ENCODE results near the gene PLBD2.

PLBD2 gene

DNA sequence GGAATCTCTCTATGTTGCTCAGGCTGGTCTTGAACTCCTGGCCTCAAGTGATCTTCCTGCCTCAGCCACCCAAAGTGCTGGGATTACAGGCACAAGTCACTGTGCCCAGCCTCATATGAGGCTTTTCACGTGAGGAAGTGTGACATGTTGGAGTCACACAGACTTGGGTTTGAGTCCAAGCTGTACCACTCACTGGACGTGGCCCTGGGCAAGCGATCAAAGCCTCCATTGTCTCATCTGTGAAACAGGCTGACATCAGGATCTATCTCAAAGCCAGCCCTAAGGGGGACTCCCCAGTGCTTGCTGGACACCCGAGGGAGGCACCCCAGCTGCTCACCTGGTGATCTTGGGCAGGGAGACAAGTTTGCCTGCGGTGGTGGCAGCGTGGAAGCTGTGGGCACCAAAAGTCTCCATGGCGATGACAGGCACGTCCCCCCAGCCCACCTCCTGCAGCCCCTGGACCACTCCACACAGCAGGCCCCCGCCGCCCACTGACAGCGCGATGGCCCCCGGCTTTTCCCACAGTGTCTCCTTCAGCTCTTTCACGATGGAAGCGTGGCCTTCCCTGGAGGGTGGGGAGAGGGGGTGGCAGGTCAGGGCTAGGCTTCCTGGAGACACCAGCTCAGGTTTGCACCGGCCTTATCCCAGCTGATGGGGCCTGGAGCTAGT is 38.6 kb downstream of the PLBD2 start:
- DNase-seq, result no peak

DNA sequence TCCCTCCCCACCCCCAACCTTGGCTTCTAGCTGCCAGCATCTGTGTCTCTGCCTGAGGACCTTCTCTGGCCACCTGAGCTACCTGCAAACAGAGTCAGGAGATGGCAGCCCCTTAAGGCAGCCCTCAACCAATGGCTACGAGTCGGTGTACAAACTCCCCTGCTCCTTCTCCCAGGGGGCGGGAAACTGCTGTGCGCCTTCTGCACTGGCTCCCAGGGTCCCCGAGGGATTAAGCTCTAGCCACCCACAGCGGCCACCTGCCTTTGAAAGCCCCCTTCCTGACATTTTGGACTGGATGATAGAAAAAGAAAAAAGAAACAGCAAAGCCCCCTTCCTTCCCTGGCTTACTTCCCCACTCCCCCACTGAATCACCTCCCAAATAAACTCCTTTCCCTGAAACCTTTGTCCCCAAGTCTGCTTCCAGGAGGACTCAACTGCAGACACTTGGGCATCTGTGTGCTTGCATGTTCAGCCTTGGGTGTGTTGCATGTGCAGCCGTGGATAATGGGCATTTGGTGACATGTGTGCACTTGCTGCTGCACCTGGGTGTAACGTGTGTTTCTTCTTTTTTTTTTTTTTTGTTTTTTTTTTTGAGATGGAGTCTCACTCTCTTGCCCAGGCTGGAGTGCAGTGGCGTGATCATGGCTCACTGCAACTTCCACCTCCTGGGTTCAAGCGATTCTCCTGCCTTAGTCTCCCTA is 39.3 kb downstream of the PLBD2 start:
- no peak for DNase-seq

DNA sequence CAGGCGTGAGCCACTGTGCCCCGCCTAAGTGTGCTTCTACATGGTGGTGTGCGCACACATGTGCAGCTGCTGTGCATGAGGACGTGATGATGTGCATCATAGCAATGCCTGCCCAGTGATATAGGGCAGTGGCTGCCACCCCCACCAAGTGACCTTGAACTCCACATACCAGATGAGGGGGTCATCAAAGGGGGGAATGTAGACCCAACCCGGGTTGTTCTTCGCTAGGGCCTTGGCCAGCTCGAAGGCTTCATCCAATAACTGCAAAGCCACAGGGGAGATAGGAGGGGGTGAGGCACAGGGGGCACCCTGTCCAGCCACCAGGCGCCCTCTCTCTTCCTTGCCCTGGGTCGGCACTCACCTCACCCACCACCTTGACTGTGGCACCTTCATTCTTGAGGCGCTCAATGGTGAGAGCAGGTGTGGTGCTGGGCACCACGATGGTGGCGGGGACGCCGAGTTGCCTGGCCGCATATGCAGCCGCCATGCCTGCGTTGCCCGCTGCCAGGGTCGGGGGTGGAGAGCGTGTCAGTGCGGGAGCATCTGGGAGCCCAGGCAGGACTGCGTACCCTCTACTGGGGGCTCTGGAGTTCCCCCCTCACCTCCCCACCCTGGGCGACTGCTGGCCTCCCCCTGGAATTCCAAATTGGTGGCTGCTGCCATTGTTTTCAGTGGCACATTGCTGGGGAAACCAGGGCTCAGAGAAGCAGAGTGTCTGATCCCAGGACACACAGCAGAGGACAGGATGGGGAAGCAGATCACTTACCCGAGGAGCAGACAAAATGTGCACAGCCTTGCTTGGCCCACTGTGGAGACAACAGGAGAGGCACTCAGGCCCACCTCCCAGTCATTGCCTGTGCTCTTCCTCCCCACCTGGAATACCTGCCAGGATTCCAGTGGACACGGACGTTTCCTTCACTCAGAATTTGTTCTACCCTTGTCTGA is 40.2 kb downstream of the PLBD2 start:
- no peak for DNase-seq

DNA sequence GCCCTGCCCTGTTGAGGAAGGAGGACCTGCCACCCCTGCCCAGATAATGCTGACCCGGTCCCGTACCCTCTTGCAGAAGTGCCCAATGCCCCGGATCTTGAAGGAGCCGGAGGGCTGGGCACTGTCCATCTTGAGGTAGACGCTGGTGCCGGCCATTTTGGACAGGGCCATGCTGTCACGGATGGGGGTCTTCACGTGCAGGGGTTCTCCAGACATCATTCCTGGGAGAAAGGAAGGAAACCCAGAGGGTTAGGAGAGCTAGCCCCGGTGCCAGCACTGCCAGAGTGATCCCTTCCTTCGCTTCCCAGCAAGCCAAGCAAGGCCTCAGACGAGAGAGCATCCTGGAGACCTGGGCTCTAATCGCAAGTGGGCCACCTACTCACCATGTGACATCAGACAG is 41.1 kb downstream of the PLBD2 start:
- DNase-seq, result no peak

DNA sequence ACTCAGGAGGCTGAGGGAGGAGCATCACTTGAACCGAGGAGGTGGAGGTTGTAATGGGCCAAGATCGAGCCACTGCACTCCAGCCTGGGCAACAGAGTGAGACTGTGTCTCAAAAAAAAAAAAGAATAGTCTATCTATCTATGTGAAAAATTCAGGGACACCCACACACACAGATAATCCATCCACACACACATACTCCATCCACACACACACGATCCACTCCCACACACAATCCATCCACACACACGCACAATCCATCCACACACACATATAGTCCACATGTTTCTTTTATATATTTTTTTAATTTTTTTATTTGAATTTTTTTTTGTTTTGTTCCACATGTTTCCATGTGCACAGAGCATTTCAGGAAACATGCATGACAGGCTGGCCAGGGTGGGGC is 42.0 kb downstream of the PLBD2 start:
- DNase-seq, result no peak

DNA sequence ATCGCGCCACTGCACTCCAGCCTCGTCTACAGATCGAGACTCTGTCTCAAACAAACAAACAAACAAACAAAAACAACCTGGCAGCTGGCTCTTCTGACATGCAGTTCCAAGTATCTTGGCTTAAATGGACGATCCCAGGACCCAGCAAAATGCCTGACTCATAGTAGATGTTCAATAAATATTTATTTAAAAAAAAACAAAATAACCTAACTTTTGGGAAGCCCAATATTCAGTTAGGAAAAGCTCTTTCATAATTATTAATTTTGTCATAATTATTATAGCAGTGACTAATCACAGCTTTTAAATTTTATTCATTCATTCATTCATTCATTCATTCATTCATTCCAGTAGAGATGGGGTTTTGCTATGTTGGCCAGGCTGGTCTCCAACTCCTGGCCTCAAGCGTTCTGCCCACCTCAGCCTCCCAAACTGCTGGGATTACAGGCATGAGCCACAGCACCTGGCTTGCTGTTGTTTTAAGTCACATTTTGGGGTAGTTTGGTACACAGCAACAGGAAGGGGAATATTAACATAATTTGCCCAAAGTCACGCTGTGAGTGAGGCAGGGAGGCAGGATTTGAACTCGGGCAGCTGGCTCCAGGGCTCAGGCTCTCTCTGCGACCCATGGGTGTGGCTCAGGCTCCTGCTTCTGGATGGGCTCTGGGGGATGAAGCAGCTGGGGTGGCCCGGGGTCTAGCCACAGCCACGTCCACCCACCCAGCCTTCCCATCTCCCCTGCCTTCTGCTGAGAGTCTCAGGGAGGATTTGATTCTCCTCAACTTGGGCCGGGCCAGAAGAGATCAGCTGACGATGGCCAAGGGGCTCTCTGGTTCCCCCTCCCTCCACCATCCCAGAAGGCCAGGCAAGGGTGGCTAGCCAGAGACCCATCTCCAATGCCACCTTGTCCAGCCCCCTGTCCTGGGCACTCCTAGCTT is 42.9 kb downstream of the PLBD2 start:
- DNase-seq, result no peak

DNA sequence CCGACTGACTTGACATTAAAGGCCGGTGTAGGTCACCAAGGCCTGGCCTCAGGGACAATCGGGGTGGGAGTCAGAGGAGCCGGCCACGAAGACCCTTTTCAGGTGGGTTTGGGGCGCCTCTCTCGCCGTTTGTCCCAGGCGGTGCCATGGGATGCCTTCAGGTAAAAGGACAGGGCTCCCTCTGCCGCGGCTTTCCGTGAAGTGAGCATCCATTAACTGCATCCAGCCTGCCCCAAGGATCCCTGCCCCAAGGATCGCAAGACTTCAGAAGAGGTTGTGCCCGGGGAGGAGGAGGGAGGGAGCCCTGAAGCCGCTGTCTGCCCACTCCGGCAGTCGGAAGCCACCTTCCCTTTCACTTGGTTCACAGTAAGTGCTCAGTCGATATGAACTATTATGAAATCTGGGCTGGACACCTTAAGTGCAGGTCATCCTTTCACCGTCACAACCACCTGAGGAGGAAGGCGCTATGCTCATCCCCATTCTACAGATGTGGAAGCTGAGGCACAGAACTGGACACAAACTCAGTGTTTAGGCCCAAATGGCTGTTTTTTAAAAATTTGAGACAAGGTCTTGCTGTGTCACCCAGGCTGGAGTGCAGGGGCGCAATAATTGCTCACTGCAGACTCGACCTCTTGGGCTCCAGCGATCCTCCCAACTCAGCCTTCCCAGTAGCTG is 44.3 kb downstream of the PLBD2 start:
- no peak for DNase-seq

DNA sequence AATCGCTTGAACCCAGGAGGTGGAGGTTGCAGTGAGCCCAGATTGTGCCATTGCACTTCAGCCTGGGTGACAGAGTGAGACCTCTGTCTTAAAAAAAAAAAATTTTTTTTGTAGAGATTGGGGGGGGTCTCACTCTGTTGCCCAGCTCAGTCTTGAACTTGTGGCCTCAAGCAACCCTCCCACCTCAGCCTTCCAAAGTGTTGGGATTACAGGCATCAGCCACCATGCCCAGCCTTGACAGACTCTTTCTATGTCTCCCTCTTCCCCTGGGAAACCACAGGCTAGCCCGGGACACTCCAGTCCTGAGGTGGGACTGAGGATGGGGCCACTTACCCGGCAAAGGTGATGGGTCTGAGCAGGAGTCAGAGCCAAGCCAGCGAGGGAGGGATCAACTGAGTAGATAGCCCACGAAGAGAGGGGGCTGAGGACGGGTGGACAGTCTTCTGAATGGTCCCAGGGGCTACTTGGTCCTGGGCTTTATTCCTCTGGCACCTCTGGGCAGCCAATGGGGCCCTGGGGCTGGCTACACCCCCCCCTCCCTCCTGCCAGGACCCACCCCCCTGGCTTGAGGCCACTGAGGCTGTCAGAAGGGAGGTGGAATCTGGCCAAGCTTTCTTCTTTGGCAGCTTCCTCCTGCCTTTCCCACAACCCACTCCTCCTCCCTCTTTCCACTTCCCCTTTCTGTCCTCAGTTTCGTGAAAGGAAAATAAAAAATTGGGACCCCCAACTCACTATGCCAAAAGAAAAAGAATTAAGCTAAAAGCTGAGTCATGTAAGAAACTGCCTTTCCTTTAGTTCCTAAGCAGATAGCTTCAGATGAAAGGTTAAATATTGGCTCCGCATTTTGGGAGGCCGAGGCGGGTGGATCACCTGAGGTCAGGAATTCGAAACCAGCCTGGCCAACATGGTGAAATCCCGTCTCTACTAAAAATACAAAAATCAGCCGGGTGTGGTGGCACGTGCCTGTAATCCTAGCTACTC is 45.3 kb downstream of the PLBD2 start, which contains the start of gene SDS:
TSS of gene SDS (minus strand) at position 453 of the 981 bp plus-strand sequence. CDS start 4,179 bp downstream, outside the sequence.
- DNase-seq, result no peak

DNA sequence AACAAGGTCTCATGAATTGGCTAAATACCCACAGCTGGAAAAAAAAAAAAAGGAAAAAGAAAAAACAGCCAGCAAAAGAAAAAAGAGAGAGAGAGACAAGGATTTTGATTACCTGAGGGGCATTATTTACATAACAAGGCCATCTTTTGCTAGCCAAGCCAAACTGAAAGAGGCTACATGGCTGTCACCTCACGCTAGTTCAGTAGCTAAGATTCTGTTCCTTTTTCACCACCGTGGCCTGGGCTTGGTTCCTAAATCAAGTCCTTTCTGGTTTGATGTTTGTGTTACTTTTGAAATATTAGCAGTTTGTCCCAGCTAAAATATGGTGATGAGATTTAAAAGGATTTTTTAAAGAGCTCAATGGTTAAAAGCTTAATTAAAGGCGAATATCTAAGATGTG is 47.3 kb downstream of the PLBD2 start:
- no peak for DNase-seq

DNA sequence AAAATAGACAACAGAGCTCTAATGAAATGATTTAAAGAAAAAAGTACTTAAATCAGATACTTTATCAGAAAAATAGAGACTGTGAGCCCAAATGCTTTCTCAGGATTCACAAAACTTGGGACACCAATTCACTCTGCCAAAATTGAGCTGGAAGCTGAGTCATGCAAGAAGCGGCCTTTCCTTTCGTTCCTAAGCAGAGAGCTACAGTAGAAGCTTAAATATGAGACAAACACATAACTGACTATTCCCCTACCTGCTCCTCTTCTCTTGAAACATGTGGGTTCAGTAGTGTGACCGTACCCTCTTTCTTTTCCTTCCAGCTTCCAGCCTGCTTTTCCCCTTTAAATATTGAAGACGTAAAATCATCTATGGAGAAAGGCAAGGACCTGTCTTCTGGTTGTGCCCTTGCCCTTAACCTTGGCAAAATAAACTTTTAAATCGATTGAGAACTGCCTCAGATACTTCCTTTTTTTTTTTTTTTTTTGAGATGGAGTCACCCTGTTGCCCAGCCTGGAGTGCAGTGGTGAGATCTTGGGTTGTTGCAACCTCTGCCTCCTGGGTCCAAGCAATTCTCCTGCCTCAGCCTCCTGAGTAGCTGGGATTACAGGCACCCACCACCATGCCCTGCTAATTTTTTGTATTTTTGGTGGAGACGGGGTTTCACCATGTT is 49.7 kb downstream of the PLBD2 start:
- DNase-seq, result no peak

DNA sequence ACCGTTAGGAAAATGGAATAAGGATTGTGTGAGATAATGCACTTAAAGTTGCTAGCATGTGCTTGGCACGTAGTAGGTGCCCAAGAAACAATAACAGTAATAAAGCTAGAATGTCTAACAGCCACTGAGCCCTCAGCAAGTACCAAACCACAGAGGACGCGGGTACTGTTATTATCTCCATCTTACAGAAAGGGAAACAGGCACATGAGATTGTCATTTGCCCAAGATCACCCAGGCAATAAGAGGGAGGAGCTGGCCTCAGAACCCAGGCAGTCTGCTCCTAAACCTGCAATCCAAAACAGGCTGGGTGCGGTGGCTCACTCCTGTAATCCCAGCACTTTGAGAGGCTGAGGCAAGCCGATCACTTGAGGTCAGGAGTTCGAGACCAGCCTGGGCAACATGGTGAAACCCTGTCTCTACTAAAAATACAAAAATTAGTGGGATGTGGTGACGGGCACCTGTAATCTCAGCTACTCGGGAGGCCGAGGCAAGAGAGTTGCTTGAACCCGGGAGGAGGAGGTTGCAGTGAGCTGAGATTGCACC is 50.4 kb downstream of the PLBD2 start:
- no peak for DNase-seq

DNA sequence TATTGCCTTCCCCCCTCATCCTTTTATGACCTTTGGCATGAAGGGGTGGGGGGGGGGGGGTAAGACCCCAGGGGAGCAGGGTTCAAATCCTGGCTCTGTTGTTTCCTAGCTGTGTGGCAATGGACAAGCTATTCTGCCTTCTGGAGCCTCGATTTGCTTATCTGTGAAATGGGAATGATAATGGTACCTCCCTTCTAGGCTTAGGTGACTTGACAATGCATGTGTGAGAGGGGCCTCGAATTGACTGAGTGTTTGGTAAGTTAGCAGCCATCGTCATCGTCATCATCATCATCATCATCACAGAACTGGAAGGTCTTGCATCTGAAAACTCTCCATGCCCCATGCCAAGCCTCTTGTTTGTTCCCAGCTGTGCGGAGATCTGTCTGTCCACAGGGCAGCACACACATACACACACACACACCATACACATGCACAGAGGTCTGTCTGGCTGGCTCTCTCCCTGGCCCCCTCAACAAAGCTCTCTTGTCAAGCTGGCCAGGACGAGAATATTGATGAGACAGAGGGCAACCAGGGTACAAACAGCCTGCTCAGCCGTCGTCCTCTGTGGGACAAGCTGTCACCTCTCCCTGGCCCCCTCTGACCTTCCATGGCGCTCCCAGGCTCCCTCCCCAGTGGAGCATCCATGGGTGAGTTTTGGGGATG is 51.2 kb downstream of the PLBD2 start:
- DNase-seq, result no peak

DNA sequence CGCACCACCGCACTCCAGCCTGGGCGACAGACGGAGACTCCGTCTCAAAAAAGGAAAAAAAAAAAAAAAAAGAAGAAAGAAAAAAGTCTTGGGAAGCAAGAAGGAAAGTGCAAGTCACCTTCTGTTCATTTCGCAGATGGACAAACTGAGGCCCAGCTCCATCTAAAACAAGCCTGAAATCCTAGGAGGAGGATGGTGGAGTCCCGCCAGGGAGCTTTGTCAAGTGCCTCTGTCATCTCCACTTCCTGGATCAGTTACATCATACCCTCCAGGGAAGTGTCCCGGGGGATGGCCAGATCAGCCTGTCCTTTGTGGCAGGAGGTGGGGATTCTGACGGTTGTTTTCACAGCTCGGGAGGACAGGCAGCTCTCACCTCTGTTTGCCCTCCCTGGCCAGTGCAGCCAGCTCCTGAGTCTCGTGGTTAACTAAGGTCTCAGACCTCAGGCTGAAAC is 55.1 kb downstream of the PLBD2 start:
- no peak for DNase-seq

DNA sequence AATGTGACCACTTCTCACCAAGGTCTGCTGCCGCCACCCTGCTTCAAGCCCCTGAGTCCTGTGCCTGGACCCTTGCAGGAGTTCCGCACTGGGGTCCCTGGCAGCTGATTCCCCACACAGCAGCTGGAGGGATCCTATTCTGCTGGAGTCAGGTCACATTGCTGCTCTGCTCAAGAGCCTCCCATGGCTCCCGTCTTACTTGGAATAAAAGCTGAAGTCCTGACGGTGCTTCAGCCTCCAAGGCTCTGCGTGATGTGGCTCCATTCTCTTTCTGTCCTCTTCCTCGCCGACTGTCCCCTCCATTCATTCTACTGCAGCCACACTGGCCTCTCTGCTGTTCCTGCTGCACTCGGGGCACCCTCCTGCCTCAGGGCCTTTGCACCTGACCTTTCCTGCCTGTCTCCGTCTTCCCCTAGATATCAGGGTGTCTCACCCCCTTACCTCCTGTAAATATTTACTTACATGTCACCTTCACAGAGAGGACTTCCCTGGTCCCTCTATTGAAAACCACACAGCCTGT is 56.2 kb downstream of the PLBD2 start:
- DNase-seq, result no peak

DNA sequence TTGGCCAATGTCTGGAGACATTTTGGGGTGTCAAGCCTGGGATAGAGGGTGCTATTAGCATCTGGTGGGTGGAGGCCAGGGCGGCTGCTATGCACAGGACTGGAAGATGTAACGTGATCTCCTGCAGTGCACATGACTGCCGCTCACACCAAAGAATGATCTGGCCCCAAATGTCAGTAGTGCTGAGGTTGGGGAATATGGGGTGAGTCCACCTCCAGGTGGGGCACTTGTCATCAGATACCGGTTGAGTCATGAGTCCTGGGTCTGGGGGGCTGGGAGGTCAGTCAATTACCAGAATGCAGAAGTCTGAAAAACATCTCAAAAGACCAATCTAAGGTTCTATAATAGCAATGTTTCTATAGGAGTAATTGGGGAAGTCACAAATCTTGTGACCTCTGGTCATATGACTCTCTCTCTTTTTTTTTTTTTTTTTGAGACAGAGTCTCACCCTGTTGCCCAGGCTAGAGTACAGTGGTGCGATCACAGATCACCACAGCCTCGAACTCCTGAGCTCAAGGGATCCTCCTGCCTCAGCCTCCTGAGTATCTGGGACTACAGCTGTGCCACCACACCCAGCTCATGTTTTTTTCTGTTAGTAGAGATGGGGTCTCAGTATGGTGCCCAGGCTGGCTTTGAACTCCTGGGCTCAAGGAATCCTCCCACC is 57.8 kb downstream of the PLBD2 start:
- no peak for DNase-seq

DNA sequence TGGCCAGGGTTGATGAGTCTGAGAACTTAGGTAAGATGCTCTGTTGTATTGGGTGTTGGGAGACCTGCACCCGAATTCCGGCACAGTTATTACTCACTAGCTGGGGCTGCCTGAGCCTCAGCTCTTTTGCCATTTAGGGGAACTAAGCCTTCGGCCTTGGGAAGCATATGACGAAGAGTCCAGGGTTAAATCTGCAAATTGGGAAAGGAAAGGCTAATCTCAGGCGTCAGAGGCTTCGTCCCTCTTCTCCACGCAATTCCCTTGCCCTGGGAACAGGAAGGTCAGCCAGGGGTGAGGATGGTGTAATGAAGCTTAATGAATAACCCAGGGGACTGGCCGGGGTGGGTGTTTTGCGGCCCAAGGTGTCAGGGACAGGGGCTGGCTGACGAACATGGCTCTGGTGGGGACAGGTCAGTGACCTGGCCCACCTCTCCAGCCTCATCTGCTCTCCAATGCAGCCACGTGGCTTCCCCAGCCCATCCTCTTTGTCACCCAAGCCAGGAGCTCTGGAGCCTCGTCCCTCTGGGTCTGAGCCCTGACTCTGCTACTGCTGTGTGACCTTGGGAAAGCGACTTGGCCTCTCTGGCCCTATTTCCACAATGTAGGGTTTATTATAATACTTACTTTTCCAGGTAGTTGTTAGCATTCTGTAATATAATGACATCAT is 60.0 kb downstream of the PLBD2 start:
- DNase-seq, result no peak

DNA sequence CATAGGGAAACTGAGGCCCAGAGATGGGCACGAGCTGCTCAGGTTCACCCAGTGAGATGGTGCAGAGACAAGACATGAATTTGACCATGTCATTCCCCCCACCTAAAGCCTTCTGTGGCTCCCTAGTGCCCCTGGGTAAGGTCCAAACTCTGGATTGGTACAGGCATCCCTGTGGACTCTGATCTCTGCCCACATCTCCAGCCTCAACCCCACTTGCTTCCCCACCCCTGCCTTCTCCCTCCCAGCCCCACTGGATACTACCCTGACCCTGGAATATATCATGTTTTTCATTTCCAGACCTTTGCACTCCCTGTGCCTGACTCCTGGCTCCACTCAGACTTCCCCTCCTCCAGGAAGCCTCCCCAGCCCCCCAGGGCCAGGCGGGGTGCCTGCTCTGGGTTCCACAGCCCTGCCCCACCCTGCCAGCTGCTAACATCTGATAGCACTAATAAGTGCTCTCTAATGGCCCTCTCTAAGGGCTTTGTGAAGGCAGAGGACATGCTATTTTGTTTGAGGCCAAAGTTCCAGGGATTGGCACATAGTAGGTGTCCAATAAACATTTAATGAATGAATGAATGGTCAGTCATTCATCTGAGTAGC is 62.7 kb downstream of the PLBD2 start:
- DNase-seq, result no peak

Data from T1000 (cell line).